Activated CD8-positive, alpha-beta memory T cell treated with anti-CD3 and anti-CD28 coated beads for 24 hours (primary cell): ENCODE results near the gene G6PD.
"Not testable (repeated sequence)": the region's sequence is repeated elsewhere in the genome, so short reads cannot be mapped to it uniquely, and the experiment has no call there.

ENCODE experiments used
- DNase-seq: peaks from one replicate; pipeline ENCODE4 v3.0.0-alpha.2; 2020

Gene G6PD

DNA sequence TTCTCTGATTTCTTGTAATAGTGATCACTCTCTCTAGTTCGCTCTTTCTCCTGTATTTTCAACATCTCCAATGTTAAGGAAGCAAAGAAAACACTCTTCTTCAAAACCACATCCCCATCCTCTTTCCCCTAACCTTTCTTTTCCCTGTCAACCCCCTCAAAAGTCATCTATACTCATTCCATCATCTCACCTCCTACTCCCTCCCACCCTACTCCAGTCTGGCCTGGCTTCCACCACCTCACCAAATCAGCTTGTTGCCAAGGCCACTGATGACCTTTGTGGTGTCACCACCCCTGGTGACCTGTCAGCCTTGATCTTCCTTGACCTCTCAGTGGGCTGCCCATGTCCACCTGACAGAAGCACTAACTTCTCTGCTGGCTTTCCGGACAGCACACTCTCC lies 32.9 kb downstream of the G6PD start:
- DNase-seq, result no peak

DNA sequence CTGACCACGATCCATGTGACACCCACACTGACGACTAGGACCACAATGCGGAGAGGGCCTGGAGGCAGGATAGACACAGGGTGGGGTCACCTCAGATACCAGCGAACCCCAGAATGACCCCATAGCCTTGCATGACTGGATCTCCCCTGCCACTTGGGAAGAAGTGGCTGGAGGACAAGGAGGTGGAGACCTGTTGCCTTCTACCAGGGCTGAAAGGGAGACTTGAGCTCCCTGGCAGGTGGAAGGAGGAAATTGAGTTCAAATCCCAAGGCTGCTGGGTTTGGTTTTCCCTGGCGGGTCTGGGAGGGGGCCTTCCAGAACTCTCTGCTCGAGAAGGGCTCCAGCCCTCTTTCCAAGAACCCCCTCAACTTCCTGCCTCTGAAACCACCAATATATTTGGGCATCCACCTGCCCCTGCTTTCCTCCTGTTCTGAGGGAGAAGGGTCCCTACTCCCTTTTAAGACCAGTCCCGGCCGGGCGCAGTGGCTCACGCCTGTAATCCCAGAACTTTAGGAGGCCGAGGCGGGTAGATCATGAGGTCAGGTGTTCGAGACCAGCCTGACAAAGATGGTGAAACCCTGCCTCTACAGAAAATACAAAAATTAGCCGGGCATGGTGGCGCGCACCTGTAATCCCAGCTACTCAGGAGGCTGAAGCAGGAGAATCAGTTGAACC lies 33.6 kb downstream of the G6PD start:
- no peak for DNase-seq

DNA sequence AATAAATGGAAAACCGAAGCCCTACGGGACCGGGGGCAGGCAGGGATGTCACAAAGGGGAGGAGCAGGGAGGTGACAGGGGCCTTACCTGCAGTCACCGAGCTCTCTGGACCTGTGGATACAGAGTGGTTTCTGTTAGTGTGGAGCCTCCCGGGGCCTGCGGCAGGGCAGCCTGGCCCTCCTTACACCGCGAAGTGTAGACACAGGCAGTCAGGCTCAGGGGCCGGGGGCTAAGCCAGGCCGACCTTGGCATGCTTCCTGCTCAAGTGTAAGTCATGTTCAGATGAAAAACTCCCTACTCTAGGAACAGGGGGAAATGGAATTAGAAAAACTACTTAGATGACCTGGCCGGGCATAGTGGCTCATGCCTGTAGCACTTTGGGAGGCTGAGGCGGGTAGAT lies 34.9 kb downstream of the G6PD start:
- no peak for DNase-seq

DNA sequence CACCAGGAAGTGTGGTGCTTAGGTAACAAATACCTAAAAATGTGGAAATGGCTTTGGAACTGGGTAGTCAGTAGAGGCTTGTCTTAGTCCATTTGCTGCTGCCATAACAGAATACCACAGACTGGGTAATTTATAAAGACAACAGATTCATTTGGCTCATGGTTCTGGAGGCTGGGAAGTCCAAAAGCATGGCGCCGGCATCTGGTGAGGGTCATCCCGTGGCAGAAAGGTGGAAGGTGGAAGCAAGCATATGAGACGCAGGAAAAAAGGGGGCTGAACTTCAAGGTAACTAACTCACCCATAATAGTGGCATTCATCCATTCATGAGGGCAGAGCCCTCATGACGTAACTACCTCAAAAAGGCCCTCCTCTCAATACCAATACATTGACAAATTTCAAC lies 37.2 kb downstream of the G6PD start:
- no peak for DNase-seq

DNA sequence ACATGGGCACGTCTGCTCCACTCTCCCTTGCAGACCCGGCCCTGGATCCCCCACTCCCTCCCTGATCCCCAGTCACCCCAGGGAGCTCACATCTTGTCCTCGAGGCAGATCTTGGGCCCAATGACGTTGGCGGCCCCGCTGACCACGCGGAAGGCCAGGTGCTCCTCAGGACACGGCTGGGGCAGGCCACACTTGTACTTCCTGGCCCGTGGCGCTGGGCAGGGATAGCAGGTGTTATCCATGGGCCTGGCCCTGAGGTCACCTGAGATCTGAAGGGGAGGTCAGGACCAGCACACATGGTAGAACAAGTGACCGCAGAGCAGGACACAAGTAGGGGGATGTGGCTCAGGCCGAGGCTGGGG lies 38.3 kb downstream of the G6PD start:
- no peak for DNase-seq

DNA sequence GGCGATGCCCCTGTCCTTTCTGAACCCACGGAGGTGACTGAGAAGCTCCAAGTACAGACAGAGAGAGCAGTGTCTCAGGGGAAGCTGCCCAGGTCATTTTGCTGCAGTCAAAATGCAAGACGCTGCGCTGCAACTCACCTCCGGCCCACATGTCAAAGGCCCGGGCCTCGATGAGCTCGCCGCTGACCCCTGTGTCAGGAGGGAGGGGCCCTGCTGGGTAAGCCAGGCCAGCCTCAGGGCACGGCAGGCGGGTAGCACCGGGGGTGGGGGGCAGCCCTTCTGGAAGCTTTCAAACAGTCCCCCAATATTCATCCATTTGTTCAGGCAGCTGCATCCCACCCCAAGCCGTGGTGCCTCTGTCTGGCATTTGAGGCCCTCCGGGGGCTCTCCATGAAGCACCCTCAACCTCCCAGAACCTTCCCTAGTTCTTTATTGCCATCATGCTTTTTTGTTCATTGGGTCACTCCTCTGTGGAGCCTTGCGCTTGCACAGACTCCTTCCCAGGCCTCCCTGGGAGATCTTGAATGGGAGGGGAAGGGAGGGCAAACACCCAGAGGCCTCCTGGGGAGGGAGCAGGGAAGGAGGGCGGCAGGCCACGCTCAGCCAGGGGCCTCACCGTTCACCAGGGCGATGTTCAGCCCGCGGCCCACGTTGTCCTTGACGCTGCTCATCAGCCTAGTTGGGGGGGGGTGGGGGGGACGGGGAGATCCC lies 38.8 kb downstream of the G6PD start:
- no peak for DNase-seq

DNA sequence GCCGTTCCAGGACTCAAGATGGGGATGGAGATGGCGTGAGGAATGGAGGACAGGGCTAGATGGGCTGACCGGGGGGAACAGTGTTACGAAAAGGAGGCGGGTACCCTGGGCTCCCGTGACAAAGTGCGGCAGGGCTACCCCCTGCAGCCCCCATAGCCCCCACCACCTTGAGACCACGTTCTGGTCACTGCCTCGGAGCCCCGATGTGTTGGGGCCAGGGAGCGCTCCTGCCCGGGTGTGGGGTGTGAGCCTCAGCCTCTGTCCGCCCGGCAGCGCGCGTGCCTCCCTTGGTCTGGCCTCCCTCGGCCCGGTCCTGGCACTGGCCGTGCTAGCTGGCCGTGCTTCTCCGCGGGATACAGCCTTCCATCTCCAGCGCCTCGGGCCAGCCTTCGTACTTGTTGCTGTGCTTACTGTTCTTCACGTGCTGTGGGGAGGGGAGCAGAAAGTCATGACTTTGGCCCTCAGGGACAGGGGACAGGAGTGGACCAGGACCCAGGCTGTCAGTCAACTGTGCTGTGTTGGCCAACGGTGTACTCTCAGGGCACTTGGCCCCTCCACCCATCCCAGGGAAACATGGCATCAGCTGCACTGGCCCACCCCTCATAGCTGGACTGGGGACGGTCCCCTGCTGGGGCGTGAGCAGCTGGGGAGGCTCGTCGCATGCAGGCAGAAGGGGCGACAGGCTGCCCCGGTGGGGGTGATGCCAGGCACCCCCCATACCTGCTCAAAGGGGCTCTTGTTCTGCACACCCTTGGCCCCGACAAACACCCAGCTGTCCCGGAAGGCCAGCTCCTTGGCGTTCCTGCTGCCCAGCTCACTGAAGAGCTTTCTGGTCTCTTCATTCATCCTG lies 39.9 kb downstream of the G6PD start:
- no peak for DNase-seq

GRCh38 chrX:154505734-154506133 lies 40.9 kb downstream of the G6PD start:
- DNase-seq, result no peak

- DNase-seq, result no peak
Measured at GRCh38 chrX:154502989-154503388, 43.7 kb downstream of the G6PD start.

GRCh38 chrX:154502098-154502497 lies 44.5 kb downstream of the G6PD start:
- no peak for DNase-seq

GRCh38 chrX:154501423-154501822 lies 45.2 kb downstream of the G6PD start:
- not testable (repeated sequence) for DNase-seq

GRCh38 chrX:154496591-154497137 lies 50.0 kb downstream of the G6PD start:
- not testable (repeated sequence) for DNase-seq

GRCh38 chrX:154495472-154495922 lies 51.1 kb downstream of the G6PD start:
- DNase-seq, result no peak

DNA sequence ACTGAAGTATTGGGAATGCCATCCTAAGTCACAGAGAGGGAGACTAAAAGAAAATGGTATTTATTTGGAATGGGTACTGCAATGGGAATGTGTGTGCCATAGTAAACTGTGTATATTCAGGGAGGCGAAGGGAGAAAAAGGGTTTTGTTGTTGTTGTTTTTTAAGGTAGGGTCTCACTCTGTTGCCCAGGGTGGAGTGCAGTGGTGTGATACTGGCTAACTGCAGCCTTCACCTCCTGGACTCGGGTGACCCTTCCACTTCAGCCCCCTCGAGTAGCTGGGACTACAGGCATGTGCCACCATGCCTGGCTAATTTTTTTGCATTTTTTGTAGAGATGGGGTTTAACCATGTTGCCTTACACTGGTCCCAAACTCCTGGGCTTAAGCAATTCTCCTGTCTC lies 51.9 kb downstream of the G6PD start:
- no peak for DNase-seq

DNA sequence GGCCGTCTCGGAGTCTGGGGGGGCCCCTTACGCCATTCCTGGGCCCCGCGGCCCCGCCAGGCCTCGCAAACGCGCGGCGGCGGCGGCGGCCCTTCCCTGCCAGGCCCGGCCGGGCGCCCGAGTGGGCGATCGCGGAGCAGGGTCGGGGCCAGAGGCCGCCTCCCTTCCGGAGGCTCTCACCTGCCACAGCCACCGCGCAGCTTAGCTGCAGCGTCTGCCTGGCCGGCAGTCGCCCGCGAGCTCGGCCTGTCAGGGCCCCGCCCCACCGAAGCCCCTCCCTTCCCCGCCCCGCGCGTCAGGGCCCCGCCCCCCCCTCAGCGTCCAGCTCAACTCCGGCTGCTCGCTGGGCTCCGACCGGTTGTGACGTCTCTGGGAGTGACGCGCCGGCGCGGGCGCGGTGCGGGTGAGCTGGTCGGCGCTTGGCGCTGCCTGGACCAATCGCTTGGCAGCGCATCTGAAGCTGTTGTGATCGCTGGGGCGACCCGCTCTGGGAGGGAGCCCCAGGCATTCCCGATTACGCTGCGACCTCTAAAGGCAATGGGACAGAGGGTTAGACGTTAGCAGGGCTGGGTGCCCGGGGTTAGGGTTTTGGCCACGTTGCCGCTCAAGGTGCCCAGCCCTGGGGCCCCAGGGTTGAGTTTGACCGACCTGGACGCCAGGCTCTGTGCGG lies 56.1 kb downstream of the G6PD start, which contains the start of gene SLC10A3:
Gene SLC10A3, minus strand, starts transcription at position 216 of the 670 bp plus-strand sequence. CDS start 1,689 bp downstream, outside the sequence.
- peak; percentile 90 for DNase-seq

- DNase-seq, result peak; percentile 77
Measured at GRCh38 chrX:154490021-154490413, 56.6 kb downstream of the G6PD start.

DNA sequence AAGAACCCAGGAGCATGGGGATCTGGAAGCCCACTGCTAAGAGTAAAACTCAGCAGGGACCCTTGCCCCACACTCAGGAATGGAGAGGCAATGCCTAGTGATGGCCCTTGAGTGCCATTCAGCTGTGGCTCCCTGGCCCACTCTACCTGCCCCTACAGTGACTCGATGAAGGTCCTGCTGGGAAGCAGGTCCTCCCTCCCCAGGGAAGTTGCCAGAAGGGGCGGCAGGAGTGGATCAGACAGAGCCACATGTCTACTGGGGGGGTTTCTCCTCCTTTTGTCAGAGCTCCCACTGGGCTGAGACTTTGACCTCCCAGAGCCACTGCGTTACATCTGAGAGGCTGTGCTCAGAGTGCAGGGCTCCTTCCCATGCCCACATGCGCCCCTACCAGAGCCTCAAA lies 57.5 kb downstream of the G6PD start:
- no peak for DNase-seq

DNA sequence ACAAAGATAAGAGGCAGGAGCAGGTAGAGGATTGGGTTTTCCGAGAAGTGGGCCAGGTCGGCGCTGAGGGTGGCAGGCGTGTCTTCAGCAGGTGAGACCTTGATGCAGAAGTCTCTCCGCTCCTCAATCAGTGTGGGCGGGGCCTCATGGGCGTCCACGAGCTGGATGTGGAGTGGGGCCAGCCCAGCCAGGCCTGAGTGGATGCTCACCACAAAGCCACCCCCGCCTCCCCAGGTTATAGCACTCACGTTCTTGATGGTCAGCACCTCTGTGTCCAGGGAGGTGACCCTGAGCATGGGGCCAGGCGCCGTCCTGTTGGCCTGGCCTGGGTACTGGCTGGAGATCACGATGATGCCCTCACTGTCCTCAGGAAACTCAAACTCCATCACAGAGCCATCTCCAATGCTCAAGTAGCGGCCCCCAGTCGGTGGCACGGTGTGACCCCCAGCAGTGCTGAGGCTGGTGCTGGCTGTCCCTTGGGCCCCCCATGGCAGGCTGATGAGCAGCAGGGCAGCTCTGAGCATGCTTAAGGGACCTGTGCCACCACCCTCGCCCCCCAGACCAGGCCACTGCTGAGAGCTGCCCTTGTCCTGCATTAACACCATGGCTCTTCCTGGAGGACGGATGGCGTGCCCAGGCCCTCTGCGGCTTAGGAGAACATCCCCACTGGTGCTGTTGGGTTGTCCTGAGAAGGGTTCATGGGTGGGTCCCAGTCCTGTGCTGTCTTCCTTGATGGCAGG lies 58.1 kb downstream of the G6PD start:
- DNase-seq, result no peak

DNA sequence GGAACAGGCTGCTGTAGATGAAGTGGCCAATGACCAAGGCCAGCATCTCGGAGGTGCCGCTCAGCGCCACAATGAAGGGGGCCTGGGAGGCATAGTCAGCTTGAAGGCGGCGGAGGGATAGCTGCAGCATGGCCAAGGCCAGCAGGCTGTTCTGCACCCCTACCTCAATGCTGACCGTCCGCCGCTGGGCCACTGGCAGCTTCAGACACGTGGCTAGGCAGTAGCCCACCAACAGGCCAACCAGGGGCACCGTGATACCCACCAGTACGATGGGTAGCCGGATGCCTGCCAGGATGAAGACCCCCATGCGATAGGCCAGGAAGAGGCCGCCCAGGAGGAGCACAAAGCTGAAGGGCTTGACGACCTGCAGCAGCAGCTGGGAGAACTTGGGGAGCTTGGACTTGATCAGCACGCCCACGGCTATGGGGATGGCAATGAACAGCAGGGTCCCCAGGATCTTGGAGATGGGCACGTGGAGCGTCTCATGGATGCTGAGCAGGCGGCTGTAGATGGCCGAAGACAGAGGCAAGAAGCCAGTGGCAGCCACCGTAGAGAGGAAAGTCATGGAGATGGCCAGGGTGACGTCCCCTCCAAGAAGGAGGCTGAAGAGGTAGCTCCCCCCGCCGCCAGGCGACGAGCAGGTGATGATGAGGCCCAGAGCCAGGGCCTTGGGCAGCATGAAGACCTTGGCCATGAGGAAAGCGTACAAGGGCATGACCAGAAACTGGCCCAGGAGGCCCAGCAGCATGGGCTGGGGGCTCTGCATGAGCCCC lies 58.9 kb downstream of the G6PD start:
- no peak for DNase-seq

DNA sequence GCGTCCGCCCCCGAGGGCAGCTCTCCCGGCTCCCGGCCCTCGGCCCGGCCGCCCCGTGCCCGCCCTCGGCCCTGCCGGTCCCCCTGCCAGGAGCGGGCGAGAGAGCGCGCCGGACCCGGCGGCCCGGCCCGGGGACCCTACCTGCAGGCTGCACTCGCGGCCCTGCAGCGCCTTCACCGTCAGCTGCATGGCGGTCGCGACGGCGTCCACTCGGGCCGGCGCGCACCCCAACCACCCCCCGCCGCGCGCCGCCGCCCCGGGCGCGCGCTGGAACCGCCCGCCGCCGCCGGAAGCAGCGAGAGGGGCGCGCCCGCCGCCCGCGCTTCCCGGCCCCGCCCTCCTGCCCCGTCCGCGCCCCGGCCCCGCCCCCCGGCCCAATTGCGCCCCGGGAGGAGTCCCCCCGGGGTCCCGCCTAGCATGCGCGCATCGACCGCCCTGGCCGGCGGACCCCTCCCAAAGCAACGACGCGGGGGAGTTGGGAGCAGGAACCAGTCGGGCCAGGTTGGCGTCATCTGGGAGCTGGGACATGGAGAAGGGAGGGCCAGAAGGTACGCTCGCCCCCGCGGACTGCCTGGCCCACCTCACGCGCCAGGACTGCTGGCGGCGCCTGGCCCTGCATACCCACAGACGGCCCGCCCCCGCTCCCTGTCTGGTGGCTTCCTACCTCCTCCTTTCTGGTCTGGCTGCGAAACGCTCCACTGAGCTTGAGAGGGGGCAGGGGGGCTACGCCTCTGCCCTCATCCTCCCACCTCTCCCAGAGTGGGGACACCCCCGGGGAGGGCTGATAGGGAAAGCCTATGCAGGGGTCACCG lies 60.0 kb downstream of the G6PD start, which contains the start of gene UBL4A:
Gene UBL4A, minus strand, starts transcription at position 220 of the 812 bp plus-strand sequence. Its CDS starts 31 bp downstream, at position 189.
- peak; percentile 81 for DNase-seq
